WTC11 (cell line): ENCODE results near the gene OTUD4. TPM values are rescaled to one million over a fixed set of nuclear protein-coding genes. Genes with fewer than 3 reads are reported as not detected.

Source experiments
- ATAC-seq: fragments of 200-7000 bp; cut with Tn5 transposase; 2 replicates; pipeline ENCODE4 v1.10.0; 2021; ENCODE audit warnings: mild to moderate bottlenecking, moderate library complexity
- CTCF ChIA-PET: fragments of 300-600 bp; sonication (Branson Sonifier 250); formaldehyde crosslinking; loops from one replicate; lab custom pipeline; 2021; ENCODE audit warnings: antibody characterized with exemption; lab: Charles Lee
- POLR2A ChIA-PET: fragments of 350-600 bp; sonication (Branson Sonifier 250); formaldehyde crosslinking; loops from one replicate; lab custom pipeline; 2021; ENCODE audit warnings: antibody characterized with exemption; lab: Charles Lee
- DNase-seq: peaks from one replicate; pipeline ENCODE4 v3.0.0; 2021; ENCODE audit warnings: low spot score
- H3K27ac Mint-ChIP-seq: 2 replicates; pipeline ENCODE4 v1.8.0; 2021; ENCODE audit warnings: mixed read lengths
- H3K27me3 Mint-ChIP-seq: 2 replicates; pipeline ENCODE4 v1.8.0; 2021; ENCODE audit warnings: low read depth, mild to moderate bottlenecking, moderate library complexity, mixed read lengths
- H3K36me3 Mint-ChIP-seq: 2 replicates; pipeline ENCODE4 v1.8.0; 2021; ENCODE audit warnings: mixed read lengths
- H3K4me1 Mint-ChIP-seq: 2 replicates; pipeline ENCODE4 v1.8.0; 2022; ENCODE audit warnings: mixed read lengths
- H3K4me3 Mint-ChIP-seq: 2 replicates; pipeline ENCODE4 v1.8.0; 2021; ENCODE audit warnings: mild to moderate bottlenecking, moderate library complexity, mixed read lengths
- H3K9me3 Mint-ChIP-seq: 2 replicates; pipeline ENCODE4 v1.8.0; 2021; ENCODE audit warnings: mixed read lengths
- AFF4 ChIP-seq: sonication (generic); formaldehyde crosslinking; IDR thresholded peaks from 2 replicates; pipeline ENCODE4 v1.8.1; 2023; ENCODE audit warnings: mild to moderate bottlenecking, missing genetic modification reagents, borderline replicate concordance
- ATF1 ChIP-seq: sonication (generic); formaldehyde crosslinking; IDR thresholded peaks from 2 replicates; pipeline ENCODE4 v1.8.1; 2023; ENCODE audit warnings: mild to moderate bottlenecking, moderate library complexity, missing genetic modification reagents
- EMX1 ChIP-seq: fragments of 250-450 bp; sonication (Bioruptor Pico); IDR thresholded peaks from 2 replicates; pipeline ENCODE4 v1.8.0; 2021; ENCODE audit warnings: mild to moderate bottlenecking
- ERG ChIP-seq: fragments of 250-450 bp; sonication (Bioruptor Pico); IDR thresholded peaks from 2 replicates; pipeline ENCODE4 v1.8.0; 2021; ENCODE audit warnings: mild to moderate bottlenecking
- ESRRA ChIP-seq: sonication (generic); formaldehyde crosslinking; IDR thresholded peaks from 2 replicates; pipeline ENCODE4 v1.8.1; 2022; ENCODE audit warnings: mild to moderate bottlenecking, missing genetic modification reagents, borderline replicate concordance
- FOXJ3 ChIP-seq: sonication (generic); formaldehyde crosslinking; IDR thresholded peaks from 2 replicates; pipeline ENCODE4 v1.9.0; 2021; ENCODE audit warnings: missing genetic modification reagents, mild to moderate bottlenecking, borderline replicate concordance
- GABPB1 ChIP-seq: sonication (generic); formaldehyde crosslinking; IDR thresholded peaks from 2 replicates; pipeline ENCODE4 v1.8.1; 2023; ENCODE audit warnings: mild to moderate bottlenecking, missing genetic modification reagents
- HMGA2 ChIP-seq: fragments of 250-450 bp; sonication (Bioruptor Pico); IDR thresholded peaks from 2 replicates; pipeline ENCODE4 v1.4.0; 2021; ENCODE audit warnings: mild to moderate bottlenecking, moderate library complexity
- NFATC4 ChIP-seq: fragments of 250-450 bp; sonication (Bioruptor Pico); IDR thresholded peaks from 2 replicates; pipeline ENCODE4 v1.9.0; 2021; ENCODE audit warnings: mild to moderate bottlenecking
- NFYB ChIP-seq: sonication (generic); formaldehyde crosslinking; conservative IDR thresholded peaks from 2 replicates; pipeline ENCODE4 v1.8.0; 2022; ENCODE audit warnings: low read depth, missing genetic modification reagents
- ZBTB43 ChIP-seq: sonication (generic); formaldehyde crosslinking; IDR thresholded peaks from 2 replicates; pipeline ENCODE4 v1.8.1; 2023; ENCODE audit warnings: mild to moderate bottlenecking, missing genetic modification reagents
- ZNF671 ChIP-seq: fragments of 250-450 bp; sonication (Bioruptor Pico); IDR thresholded peaks from 2 replicates; pipeline ENCODE4 v1.8.0; 2021; ENCODE audit warnings: mild to moderate bottlenecking
- total RNA-seq: library from RNA; stranded (reverse); gene quantifications from 3 replicates; pipeline ENCODE4 v1.2.3, GENCODE V29; 2021
- TF ChIP-seq, protein P1 (sequence below): sonication (generic); formaldehyde crosslinking; conservative IDR thresholded peaks from 2 replicates; pipeline ENCODE4 v1.8.1; 2023; ENCODE audit warnings: mild to moderate bottlenecking, low read depth, missing genetic modification reagents, moderate library complexity
- TF ChIP-seq, protein P2 (sequence below): sonication (generic); formaldehyde crosslinking; IDR thresholded peaks from 2 replicates; pipeline ENCODE4 v1.8.1; 2022; ENCODE audit warnings: low read depth, mild to moderate bottlenecking, moderate library complexity, missing genetic modification reagents, borderline replicate concordance
- TF ChIP-seq, protein P3 (sequence below): sonication (generic); formaldehyde crosslinking; IDR thresholded peaks from 2 replicates; pipeline ENCODE4 v1.8.0; 2022; ENCODE audit warnings: mild to moderate bottlenecking, missing genetic modification reagents
- TF ChIP-seq, protein P4 (sequence below): sonication (generic); formaldehyde crosslinking; IDR thresholded peaks from 2 replicates; pipeline ENCODE4 v1.8.1; 2023; ENCODE audit warnings: mild to moderate bottlenecking, missing genetic modification reagents
- TF ChIP-seq, protein P5 (sequence below): fragments of 250-450 bp; sonication (Bioruptor Pico); IDR thresholded peaks from 2 replicates; pipeline ENCODE4 v2.1.2; 2022; ENCODE audit warnings: mild to moderate bottlenecking, moderate library complexity
- TF ChIP-seq, protein P6 (sequence below): sonication (generic); formaldehyde crosslinking; IDR thresholded peaks from 2 replicates; pipeline ENCODE4 v1.8.1; 2022; ENCODE audit warnings: low read depth, missing genetic modification reagents, borderline replicate concordance

OTUD4 gene
- total RNA-seq, 1 experiment from 2014 or later = 44.6 TPM

- H3K4me3 Mint-ChIP-seq = no peak overlapping the region
- H3K4me1 Mint-ChIP-seq = peaks cover 6% of the 10 kb centered on the region; the same call in 1 of the 2 replicates
- H3K36me3 Mint-ChIP-seq = no peaks in the 10 kb centered on the region
- ChIA-PET CTCF (no interaction called here), POLR2A (no interaction called here)
- DNase-seq (no peak), ATAC-seq (no peak)
- no peaks in the 10 kb centered on the region for H3K27me3 Mint-ChIP-seq
- H3K9me3 Mint-ChIP-seq = no peaks in the 10 kb centered on the region
- H3K27ac Mint-ChIP-seq = no peak overlapping the region
- no peak for TF ChIP-seq FOXJ3
- TF ChIP-seq, protein P1, sequence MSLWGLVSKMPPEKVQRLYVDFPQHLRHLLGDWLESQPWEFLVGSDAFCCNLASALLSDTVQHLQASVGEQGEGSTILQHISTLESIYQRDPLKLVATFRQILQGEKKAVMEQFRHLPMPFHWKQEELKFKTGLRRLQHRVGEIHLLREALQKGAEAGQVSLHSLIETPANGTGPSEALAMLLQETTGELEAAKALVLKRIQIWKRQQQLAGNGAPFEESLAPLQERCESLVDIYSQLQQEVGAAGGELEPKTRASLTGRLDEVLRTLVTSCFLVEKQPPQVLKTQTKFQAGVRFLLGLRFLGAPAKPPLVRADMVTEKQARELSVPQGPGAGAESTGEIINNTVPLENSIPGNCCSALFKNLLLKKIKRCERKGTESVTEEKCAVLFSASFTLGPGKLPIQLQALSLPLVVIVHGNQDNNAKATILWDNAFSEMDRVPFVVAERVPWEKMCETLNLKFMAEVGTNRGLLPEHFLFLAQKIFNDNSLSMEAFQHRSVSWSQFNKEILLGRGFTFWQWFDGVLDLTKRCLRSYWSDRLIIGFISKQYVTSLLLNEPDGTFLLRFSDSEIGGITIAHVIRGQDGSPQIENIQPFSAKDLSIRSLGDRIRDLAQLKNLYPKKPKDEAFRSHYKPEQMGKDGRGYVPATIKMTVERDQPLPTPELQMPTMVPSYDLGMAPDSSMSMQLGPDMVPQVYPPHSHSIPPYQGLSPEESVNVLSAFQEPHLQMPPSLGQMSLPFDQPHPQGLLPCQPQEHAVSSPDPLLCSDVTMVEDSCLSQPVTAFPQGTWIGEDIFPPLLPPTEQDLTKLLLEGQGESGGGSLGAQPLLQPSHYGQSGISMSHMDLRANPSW = no peak
- TF ChIP-seq NFYB (CRISPR knock-in tag) = no peak
- no peak for TF ChIP-seq GABPB1 (CRISPR knock-in tag)
- no peak for TF ChIP-seq EMX1 (CRISPR knock-in tag)
- no peak for TF ChIP-seq ATF1 (CRISPR knock-in tag)
- no peak for TF ChIP-seq ESRRA (CRISPR knock-in tag)
- TF ChIP-seq, protein P2, sequence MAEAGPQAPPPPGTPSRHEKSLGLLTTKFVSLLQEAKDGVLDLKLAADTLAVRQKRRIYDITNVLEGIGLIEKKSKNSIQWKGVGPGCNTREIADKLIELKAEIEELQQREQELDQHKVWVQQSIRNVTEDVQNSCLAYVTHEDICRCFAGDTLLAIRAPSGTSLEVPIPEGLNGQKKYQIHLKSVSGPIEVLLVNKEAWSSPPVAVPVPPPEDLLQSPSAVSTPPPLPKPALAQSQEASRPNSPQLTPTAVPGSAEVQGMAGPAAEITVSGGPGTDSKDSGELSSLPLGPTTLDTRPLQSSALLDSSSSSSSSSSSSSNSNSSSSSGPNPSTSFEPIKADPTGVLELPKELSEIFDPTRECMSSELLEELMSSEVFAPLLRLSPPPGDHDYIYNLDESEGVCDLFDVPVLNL (CRISPR knock-in tag) = no peak
- TF ChIP-seq, protein P3, sequence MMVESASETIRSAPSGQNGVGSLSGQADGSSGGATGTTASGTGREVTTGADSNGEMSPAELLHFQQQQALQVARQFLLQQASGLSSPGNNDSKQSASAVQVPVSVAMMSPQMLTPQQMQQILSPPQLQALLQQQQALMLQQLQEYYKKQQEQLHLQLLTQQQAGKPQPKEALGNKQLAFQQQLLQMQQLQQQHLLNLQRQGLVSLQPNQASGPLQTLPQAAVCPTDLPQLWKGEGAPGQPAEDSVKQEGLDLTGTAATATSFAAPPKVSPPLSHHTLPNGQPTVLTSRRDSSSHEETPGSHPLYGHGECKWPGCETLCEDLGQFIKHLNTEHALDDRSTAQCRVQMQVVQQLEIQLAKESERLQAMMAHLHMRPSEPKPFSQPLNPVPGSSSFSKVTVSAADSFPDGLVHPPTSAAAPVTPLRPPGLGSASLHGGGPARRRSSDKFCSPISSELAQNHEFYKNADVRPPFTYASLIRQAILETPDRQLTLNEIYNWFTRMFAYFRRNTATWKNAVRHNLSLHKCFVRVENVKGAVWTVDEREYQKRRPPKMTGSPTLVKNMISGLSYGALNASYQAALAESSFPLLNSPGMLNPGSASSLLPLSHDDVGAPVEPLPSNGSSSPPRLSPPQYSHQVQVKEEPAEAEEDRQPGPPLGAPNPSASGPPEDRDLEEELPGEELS (CRISPR knock-in tag) = no peak
- TF ChIP-seq, protein P4, sequence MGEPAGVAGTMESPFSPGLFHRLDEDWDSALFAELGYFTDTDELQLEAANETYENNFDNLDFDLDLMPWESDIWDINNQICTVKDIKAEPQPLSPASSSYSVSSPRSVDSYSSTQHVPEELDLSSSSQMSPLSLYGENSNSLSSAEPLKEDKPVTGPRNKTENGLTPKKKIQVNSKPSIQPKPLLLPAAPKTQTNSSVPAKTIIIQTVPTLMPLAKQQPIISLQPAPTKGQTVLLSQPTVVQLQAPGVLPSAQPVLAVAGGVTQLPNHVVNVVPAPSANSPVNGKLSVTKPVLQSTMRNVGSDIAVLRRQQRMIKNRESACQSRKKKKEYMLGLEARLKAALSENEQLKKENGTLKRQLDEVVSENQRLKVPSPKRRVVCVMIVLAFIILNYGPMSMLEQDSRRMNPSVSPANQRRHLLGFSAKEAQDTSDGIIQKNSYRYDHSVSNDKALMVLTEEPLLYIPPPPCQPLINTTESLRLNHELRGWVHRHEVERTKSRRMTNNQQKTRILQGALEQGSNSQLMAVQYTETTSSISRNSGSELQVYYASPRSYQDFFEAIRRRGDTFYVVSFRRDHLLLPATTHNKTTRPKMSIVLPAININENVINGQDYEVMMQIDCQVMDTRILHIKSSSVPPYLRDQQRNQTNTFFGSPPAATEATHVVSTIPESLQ = no peak
- TF ChIP-seq, protein P5, sequence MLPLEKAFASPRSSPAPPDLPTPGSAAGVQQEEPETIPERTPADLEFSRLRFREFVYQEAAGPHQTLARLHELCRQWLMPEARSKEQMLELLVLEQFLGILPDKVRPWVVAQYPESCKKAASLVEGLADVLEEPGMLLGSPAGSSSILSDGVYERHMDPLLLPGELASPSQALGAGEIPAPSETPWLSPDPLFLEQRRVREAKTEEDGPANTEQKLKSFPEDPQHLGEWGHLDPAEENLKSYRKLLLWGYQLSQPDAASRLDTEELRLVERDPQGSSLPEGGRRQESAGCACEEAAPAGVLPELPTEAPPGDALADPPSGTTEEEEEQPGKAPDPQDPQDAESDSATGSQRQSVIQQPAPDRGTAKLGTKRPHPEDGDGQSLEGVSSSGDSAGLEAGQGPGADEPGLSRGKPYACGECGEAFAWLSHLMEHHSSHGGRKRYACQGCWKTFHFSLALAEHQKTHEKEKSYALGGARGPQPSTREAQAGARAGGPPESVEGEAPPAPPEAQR (CRISPR knock-in tag) = no peak
- no peak for TF ChIP-seq NFATC4 (CRISPR knock-in tag)
- TF ChIP-seq ZNF671 (CRISPR knock-in tag) = no peak
- TF ChIP-seq ZBTB43 = no peak
- no peak for TF ChIP-seq ERG
- no peak for TF ChIP-seq HMGA2 (CRISPR knock-in tag)
- TF ChIP-seq, protein P6, sequence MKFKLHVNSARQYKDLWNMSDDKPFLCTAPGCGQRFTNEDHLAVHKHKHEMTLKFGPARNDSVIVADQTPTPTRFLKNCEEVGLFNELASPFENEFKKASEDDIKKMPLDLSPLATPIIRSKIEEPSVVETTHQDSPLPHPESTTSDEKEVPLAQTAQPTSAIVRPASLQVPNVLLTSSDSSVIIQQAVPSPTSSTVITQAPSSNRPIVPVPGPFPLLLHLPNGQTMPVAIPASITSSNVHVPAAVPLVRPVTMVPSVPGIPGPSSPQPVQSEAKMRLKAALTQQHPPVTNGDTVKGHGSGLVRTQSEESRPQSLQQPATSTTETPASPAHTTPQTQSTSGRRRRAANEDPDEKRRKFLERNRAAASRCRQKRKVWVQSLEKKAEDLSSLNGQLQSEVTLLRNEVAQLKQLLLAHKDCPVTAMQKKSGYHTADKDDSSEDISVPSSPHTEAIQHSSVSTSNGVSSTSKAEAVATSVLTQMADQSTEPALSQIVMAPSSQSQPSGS (CRISPR knock-in tag) = no peak
- no peak for TF ChIP-seq AFF4 (CRISPR knock-in tag)
Observed at GRCh38 chr4:145196747-145197146, 16.4 kb upstream of the OTUD4 start.
